Adrenal gland (tissue), 12 donors: ENCODE results near the gene COL5A1. TPM values are rescaled to one million over a fixed set of nuclear protein-coding genes. Genes with fewer than 3 reads are reported as not detected.
A peak's percentile ranks its signal among the peaks of the same experiment; 100 is the strongest.

ENCODE experiments used
- DNase-seq, 7 donors: peaks; one replicate each; pipeline ENCODE4 v3.0.0-alpha.2; 2019 to 2020
- H3K27ac ChIP-seq, 5 donors: fragments of 200-600 bp; sonication (generic) in 4 of 5; 1 replicate in 3 of 5; 2 replicates in 2 of 5; pipeline versions ENCODE4 v1.5.1 to v1.8.0; 2016 to 2020; ENCODE audit warnings: mild to moderate bottlenecking in 1 of 5
- H3K27me3 ChIP-seq: fragments of 200-600 bp; 2 replicates; pipeline ENCODE4 v1.8.0; 2021
- H3K36me3 ChIP-seq, 2 donors: fragments of 200-600 bp; replicated peaks in 1 of 2; 1 replicate in 1 of 2; 2 replicates in 1 of 2; pipeline versions ENCODE4 v1.5.1 to v1.8.0; 2018 to 2022
- H3K4me1 ChIP-seq, 2 donors: fragments of 200-600 bp; replicated peaks in 1 of 2; 1 replicate in 1 of 2; 2 replicates in 1 of 2; pipeline versions ENCODE4 v1.5.1 to v1.8.0; 2018 to 2021
- H3K4me3 ChIP-seq, 4 donors: fragments of 200-600 bp; sonication (generic) in 3 of 4; one replicate each; pipeline ENCODE4 v1.5.1; 2016 to 2018
- H3K9me3 ChIP-seq, 3 donors: fragments of 200-600 bp; sonication (generic) in 1 of 3; replicated peaks in 1 of 3; 1 replicate in 2 of 3; 2 replicates in 1 of 3; pipeline versions ENCODE4 v1.5.1 to v1.8.0; 2016 to 2021
- CTCF ChIP-seq, 6 experiments: fragments of 450-650 bp in 4 of 6; fragments of 200-600 bp in 2 of 6; sonication (generic) in 1 of 6; IDR thresholded peaks; 1 replicate in 5 of 6; 2 replicates in 1 of 6; pipeline versions ENCODE4 v1.5.1 to v1.8.0; 2016 to 2021; ENCODE audit warnings: antibody characterized with exemption in 6 of 6, mild to moderate bottlenecking in 2 of 6, moderate library complexity in 1 of 6
- POLR2A ChIP-seq, 2 donors: fragments of 450-650 bp; IDR thresholded peaks; one replicate each; pipeline ENCODE4 v1.6.1; 2017; ENCODE audit warnings: antibody characterized with exemption in 2 of 2, mild to moderate bottlenecking in 2 of 2, moderate library complexity in 1 of 2
- WGBS, 4 donors: extraction: QIAGEN DNeasy Blood & Tissue Kit in 2 of 4; methylation state at CpG; one replicate each; pipeline versions ENCODE4 v1.1.5 to v1.1.7; 2013 to 2017; 5-methylcytosine and 5-hydroxymethylcytosine counted together
- intact Hi-C, 2 donors: fragments of 100-400 bp; cut with DNase I; formaldehyde crosslinking; loops; one replicate each; pipeline versions ENCODE4 v1.14.1 to v1.15.0; 2022 to 2023
- polyA plus RNA-seq, 3 donors: library from polyadenylated mRNA; stranded (reverse); fragments of 200-250 nt in 2 of 3; fragments of 350-450 nt in 1 of 3; fragmentation: Illumina TruSeq in 1 of 3; extraction: RNeasy Lipid Tissue Mini Kit (QIAGEN cat#74804) in 1 of 3; gene quantifications; one replicate each; pipeline ENCODE4 v1.2.3, GENCODE V29; 2013 to 2014
- total RNA-seq, 9 donors: library from RNA; depleted of rRNA in 4 of 9; stranded (reverse); fragments of >200 nt in 4 of 9; fragments of 120-200 nt in 1 of 9; fragmentation: NEBNext Ultra II Directional in 1 of 9; extraction: Animal tissue kit (Norgen Biotek cat#: 25700) in 1 of 9; gene quantifications; one replicate each; pipeline versions ENCODE4 v1.1.0 to v1.2.4, GENCODE V29; 2013 to 2023
- donor health status: healthy with polysubstance abuse.
- donor health status: Bipolar disorder and iron deficiency.
- donor health status: DM: yes; HTN: yes; CAD: no.
- donor health status: DM: no; HTN: no; CAD: no.
- donor health status: DM: no; HTN: no; CAD: no.
- donor health status: DM: yes; HTN: yes; CAD: no.

The COL5A1 gene
- total and polyA plus RNA-seq, 12 donors, result 3.5 to 45.5 (median 29.3) TPM

- TF ChIP-seq POLR2A (IDR thresholded peaks at IDR 0.05), result no peak
- TF ChIP-seq CTCF (IDR thresholded peaks at IDR 0.05), result no peak
- Histone ChIP-seq H3K4me1 (no peaks in the 10 kb centered on the region), H3K4me3 (no peak overlapping the region), H3K36me3 (no peaks in the 10 kb centered on the region), H3K9me3 (no peaks in the 10 kb centered on the region), H3K27me3 (no peaks in the 10 kb centered on the region), H3K27ac (no peak overlapping the region)
- peak in 4 of 7 donors; percentile 3 to 31 (median 6) for DNase-seq
- intact Hi-C loops, result no loop called here
- 83 to 88% (median 86%) methylated on average over 10 to 12 of the region's 12 CpGs for WGBS, 4 donors
Measured at GRCh38 chr9:134621558-134622110, 20.0 kb upstream of the COL5A1 start.

- no peaks in the 10 kb centered on the region for H3K36me3 ChIP-seq
- peak in 4 of 7 donors; percentile 2 to 39 (median 8) for DNase-seq
- no peak overlapping the region for H3K4me3 ChIP-seq
- 80 to 95% (median 90%) methylated on average over 2 to 6 of the region's 6 CpGs for WGBS, 4 donors
- H3K4me1 ChIP-seq, result no peaks in the 10 kb centered on the region
- intact Hi-C loops, result no loop called here
- no peak overlapping the region for H3K27ac ChIP-seq
- TF ChIP-seq POLR2A (IDR thresholded peaks at IDR 0.05) (no peak), CTCF (IDR thresholded peaks at IDR 0.05) (no peak)
- H3K9me3 ChIP-seq, result no peaks in the 10 kb centered on the region
- H3K27me3 ChIP-seq, result no peaks in the 10 kb centered on the region
Measured at GRCh38 chr9:134622896-134623257, 18.7 kb upstream of the COL5A1 start.

- Histone ChIP-seq H3K4me1 (no peaks in the 10 kb centered on the region), H3K4me3 (no peak overlapping the region), H3K9me3 (no peaks in the 10 kb centered on the region), H3K27me3 (no peaks in the 10 kb centered on the region), H3K36me3 (no peaks in the 10 kb centered on the region), H3K27ac (no peak overlapping the region)
- 85 to 90% (median 89%) methylated on average over 14 to 29 of the region's 29 CpGs for WGBS, 4 donors
- TF ChIP-seq CTCF (IDR thresholded peaks at IDR 0.05) (no peak), POLR2A (IDR thresholded peaks at IDR 0.05) (no peak)
- intact Hi-C loops, result no loop called here
- DNase-seq, result peak in 5 of 7 donors; percentile 3 to 39 (median 9)
Measured at GRCh38 chr9:134623258-134624066, 18.1 kb upstream of the COL5A1 start.

GRCh38 chr9:134624137-134624591, 17.4 kb upstream of the COL5A1 start:
- Histone ChIP-seq H3K4me3 (no peak overlapping the region), H3K27me3 (no peaks in the 10 kb centered on the region), H3K36me3 (no peaks in the 10 kb centered on the region), H3K27ac (no peak overlapping the region), H3K4me1 (no peaks in the 10 kb centered on the region), H3K9me3 (no peaks in the 10 kb centered on the region)
- intact Hi-C loops, result no loop called here
- no peak for TF ChIP-seq CTCF (IDR thresholded peaks at IDR 0.05)
- no peak for TF ChIP-seq POLR2A (IDR thresholded peaks at IDR 0.05)
- WGBS, 4 donors, result 80 to 88% (median 83%) methylated on average over 14 of the region's 14 CpGs
- peak in 5 of 7 donors; percentile 4 to 27 (median 6) for DNase-seq
